GM18861 (cell line): Measurements from ENCODE around the gene HMGCR.
"Not testable (repeated sequence)": the region's sequence is repeated elsewhere in the genome, so short reads cannot be mapped to it uniquely, and the experiment has no call there.

ENCODE experiments used
- ATAC-seq: cut with Tn5 transposase; IDR thresholded peaks from one replicate; pipeline ENCODE4 v1.9.1; 2021; ENCODE audit not compliant: unreplicated experiment

Gene HMGCR

GRCh38 chr5:75336615-75337336 lies at the start of gene HMGCR:
Gene HMGCR, plus strand, starts transcription at chr5:75337220. Its CDS starts 5,386 bp downstream, at chr5:75342606.
- peak; percentile 97 for ATAC-seq

- ATAC-seq = not testable (repeated sequence)
Measured at GRCh38 chr5:75291844-75292243, 45.2 kb upstream of the HMGCR start.

GRCh38 chr5:75300084-75300483 lies 36.9 kb upstream of the HMGCR start:
- no peak for ATAC-seq

GRCh38 chr5:75303419-75303818 lies 33.6 kb upstream of the HMGCR start:
- no peak for ATAC-seq

- not testable (repeated sequence) for ATAC-seq
Measured at GRCh38 chr5:75304486-75304885, 32.5 kb upstream of the HMGCR start.

- ATAC-seq = no peak
Measured at GRCh38 chr5:75306746-75307145, 30.3 kb upstream of the HMGCR start.

GRCh38 chr5:75310212-75310611 lies 26.8 kb upstream of the HMGCR start:
- no peak for ATAC-seq

- ATAC-seq = not testable (repeated sequence)
Measured at GRCh38 chr5:75319148-75319547, 17.9 kb upstream of the HMGCR start.

GRCh38 chr5:75319638-75320037 lies 17.4 kb upstream of the HMGCR start:
- ATAC-seq = no peak

GRCh38 chr5:75320371-75320770 lies 16.6 kb upstream of the HMGCR start:
- ATAC-seq = no peak

GRCh38 chr5:75322066-75322465 lies 15.0 kb upstream of the HMGCR start:
- ATAC-seq = no peak

- no peak for ATAC-seq
Measured at GRCh38 chr5:75324791-75325190, 12.2 kb upstream of the HMGCR start.

GRCh38 chr5:75325242-75325641 lies 11.8 kb upstream of the HMGCR start:
- ATAC-seq = no peak

- no peak for ATAC-seq
Measured at GRCh38 chr5:75330404-75330803, 6.6 kb upstream of the HMGCR start.

GRCh38 chr5:75331095-75332090 lies 5.6 kb upstream of the HMGCR start:
- no peak for ATAC-seq

- not testable (repeated sequence) for ATAC-seq
Measured at GRCh38 chr5:75333759-75334158, 3.3 kb upstream of the HMGCR start.

GRCh38 chr5:75334413-75334812 lies 2.6 kb upstream of the HMGCR start:
- not testable (repeated sequence) for ATAC-seq

GRCh38 chr5:75335486-75335885 lies 1.5 kb upstream of the HMGCR start:
- ATAC-seq = no peak

GRCh38 chr5:75335952-75336614 lies 937 bp upstream of the HMGCR start:
- no peak for ATAC-seq

- no peak for ATAC-seq
Measured at GRCh38 chr5:75337366-75338021, 474 bp downstream of the HMGCR start.

- no peak for ATAC-seq
Measured at GRCh38 chr5:75338408-75338807, 1.4 kb downstream of the HMGCR start.
